Activated CD8-positive, alpha-beta memory T cell treated with anti-CD3 and anti-CD28 coated beads, Interleukin-2, amount 50 U/mL, for 24 hours (primary cell): Measurements from ENCODE around the gene TMBIM1.

Experiments
- DNase-seq: peaks from one replicate; pipeline ENCODE4 v3.0.0-alpha.2; 2020; ENCODE audit errors: extremely low read depth

The TMBIM1 gene

DNA sequence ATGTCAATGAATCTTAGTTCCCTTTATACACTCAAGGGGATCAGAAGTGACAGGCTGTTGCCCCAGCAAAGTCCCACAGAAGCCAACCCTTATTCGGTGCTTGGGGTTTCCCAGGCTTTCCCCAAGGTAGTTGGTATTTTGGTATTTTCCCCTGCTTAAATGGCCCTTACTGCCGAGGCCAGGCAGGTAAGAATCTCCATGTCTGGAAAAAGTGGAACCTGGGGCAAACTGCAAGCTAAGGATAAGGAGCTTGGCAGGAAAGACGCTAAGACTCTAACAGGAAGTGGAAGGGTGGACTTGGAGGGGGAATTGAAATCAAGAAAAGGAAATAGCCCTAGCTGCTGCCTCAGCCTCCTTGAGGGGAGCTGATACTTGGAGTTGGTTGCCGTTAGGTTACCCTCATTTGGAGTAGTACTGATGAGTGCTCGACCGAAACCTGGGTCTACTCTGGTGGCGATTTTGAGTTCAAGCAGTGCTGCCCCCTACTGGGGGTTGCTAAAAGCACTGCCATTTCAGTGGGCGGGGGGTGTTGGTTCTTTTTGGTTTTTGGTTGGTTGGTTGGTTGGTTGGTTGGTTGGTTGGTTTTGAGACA lies 34.8 kb downstream of the TMBIM1 start:
- peak; percentile 30 for DNase-seq

DNA sequence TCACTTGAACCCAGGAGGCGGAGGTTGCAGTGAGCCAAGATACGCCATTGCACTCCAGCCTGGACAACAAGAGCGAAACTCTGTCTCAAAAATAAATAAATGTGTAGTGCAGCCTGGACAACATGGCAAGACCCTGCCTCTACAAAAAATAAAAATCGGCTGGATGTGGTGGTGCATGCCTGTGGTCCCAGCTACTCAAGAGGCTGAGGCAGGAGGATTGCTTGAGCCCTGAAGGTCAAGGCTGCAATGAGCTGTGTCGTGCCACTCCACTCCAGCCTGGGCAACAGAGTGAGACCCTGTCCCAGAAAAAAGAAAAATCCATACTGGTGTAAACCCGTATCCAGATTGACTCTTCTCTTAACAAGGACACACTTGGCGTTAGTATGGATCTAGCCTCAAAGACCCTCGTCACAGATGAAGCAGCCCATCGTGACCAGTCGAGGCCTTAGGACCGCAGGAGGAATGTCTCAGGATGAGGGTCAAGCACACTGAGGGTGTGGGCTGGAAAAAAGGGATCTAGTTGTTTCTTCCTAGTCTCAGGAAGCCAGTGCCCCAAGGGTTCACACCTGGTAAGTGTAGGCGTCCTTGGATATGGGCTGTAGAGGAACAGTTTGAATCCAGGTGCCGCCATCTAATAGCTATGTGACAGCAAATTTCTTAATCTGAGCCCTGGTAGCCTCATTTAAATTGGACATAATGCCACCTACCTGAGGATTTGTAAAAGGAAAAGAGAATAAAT lies 35.5 kb downstream of the TMBIM1 start:
- DNase-seq = no peak

DNA sequence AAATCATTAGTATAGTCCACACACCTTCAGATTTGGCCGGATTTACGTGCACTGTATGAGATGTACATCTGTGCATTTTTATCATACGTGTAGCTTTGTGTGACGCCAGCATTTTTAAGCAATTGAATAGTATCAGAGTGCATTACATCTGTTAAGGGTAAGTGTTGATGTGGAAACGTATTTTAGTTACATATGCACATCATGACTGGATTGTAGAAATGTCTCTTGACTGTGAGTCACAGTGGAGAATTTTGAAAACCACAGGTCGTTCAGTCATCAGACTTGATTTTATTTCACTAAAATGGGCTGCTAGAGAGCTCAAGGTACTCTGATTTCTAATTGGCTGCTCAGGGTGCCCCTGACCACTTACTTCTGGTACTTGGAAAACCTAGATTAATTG lies 36.9 kb downstream of the TMBIM1 start:
- DNase-seq = no peak

DNA sequence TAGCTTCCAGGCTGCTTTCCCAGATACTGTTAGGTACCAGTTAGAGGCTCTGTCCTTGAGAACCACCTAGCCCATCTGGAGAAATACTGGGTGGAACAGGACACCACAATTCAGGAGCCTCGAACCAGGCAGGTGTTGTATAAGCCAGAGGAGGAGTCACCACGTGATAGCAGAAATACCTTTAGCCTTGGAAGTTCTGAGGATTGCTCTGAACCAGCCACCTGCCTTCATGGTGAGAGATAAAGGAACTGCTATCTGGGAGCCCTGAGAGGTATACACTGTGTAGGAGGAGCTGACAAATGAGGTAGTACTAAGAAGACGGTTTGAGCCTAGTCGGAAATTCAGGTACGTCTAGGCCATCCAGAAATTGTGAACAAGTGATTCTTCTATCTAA lies 39.1 kb downstream of the TMBIM1 start:
- DNase-seq = no peak

DNA sequence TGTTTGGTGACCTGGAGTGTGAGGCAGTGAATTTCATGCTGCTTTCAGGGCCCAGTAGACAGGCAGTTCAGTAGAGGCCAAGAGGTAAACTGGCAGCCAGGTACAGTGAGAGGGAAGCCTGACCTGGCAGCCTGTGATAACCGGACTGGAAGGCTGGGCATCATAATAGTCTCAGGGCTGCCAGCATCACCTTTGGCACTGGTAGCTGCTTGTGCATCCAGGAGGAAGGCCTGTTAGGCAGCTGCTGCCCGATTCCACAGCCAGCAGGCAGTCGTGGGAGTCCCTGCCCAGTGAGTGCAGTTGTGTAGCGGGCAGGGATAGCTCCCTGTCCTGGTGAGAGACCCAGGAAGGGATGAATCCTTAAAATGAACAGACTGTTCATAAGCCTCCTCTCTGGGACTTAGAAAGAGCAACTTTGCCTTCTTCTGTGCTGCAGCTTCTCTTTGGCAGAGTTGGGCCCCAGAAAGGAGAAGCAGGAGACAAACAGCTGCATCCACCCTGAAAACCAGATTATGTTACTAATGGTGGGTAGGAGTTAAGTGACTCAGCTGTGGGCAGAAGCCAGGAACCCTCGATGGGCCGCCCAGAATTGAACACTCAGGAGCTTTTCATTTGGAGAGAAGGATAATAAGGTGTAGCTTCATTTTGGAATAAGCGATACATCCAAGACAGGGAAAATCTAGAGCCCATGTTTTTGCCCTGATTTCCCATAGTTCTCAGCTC lies 39.6 kb downstream of the TMBIM1 start:
- DNase-seq = no peak

DNA sequence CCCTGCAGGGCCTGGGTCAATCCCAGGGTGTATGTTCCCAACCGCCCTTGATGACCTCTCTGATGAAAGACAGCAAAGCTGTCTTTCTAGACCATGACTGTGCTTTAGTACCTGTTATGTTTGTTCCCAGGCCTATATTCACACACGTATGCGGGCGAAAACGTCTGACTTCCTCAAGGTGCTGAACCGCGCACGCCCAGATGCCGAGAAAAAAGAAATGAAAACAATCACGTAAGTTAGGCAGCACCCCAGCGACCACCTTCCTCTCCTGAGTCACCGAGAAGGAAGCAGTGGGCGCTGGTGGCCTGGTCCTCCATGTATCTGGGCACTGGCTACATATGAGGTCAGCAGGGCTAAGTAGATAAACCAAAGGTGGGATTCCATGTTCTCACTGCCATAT lies 42.6 kb downstream of the TMBIM1 start:
- DNase-seq = no peak

DNA sequence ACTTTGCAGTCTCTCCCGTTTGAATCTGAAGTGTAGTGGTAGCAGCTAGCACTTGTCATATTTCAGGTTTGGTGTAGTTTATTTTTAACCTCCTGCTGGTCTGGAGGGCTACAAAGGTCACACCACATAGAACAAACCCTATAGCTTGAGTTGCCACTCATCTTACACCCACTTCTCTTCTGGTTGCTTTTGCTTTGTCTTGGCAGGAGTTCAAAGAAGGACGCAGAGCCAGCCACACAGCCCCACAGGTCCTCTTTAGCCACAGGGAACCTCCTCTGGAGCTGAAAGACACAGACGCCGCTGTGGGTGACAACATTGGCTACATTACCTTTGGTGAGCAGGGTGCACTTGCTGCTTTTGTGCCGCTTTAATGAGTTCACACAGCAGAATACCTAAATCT lies 47.1 kb downstream of the TMBIM1 start:
- no peak for DNase-seq

DNA sequence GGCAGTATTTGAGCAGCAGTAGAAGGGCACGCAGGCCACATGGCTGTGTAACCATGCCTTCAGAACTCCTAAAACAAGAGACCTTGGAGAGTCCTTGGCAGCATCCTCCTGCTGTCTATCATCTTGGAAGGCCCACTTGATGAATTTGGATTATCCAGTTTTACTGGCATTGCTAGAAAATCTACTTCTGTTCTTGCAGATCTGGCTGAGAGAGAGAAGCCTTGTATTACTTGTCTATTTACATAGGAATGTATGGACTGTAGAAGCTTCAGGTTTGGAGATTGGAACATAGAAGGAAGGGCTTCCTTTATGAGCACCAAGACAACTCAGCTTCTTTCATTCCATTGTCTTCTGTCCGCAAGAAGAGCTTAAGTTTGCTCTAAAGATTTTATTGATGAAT lies 47.6 kb downstream of the TMBIM1 start:
- no peak for DNase-seq

DNA sequence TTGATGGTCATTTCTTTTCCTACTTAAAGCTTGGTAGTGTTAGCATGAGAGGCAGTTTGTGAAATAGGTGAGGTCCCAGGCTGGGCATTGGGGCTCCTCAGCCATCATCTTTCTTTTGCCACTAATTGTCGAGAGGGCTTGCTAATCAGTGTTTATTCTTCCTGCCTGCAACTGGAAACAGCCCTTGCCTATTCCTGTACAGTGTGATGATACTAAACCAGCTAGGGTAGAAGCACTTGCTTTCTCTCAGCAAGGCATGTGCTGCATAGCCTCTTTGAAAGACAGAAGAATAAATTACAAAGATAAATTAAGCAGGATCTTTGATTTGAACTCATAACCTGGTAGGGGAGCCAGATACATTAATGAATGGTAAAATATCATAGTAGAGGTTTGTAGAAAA lies 48.1 kb downstream of the TMBIM1 start:
- DNase-seq = no peak

DNA sequence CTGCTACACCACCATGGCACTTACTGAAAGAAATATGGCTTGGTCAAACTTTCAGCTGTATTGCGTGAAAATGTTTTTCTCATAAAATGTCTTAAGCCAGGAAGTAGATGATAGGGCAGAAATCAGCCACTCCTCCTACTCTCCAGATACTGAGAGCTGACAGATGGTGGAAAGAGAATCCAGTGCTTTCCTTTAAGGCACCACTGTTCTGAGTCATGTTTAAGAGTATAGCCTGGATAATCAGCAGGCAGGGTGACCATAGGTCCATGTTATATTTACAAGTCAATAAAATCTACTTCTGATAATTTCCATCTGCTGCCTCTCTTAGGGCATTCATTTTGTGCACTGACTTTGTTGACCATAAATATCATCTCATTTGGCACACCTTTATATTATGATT lies 53.4 kb downstream of the TMBIM1 start:
- DNase-seq = no peak

DNA sequence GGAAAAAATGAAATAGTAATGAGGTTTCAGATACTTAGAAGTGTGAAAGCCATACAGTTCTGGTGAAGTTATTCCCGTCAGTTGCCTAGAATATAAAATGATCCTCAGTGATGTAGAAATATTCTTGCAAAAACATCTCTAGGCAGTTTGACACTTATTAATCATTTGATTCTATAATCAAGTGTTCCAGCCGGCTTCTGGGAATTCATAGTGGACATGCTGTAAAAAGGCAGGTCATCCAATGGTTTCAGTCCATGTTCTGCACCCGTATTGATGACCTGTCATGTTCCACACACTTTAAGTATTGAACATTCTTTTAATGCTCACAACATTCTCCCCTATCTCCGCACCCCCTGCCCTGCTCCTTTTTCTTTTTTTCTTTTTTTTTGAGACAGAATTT lies 55.5 kb downstream of the TMBIM1 start:
- no peak for DNase-seq

DNA sequence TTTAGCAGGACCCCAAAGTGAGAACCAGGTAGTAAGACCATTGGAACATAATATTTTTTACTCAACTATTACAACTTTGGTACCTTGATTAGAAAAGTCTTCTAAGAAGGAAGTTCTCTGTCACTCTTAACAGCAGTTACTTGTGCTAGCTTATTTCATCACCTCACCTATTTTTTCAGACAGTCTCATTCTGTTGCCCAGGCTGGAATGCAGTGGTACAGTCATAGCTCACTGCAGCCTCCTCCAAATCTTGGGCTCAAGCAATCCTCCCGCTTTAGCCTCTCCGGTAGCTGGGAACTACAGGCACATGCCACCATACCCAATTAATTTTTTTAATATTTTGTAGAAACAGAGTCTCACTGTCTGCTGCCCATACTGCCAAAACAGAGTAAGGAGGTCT lies 57.3 kb downstream of the TMBIM1 start:
- DNase-seq = no peak

DNA sequence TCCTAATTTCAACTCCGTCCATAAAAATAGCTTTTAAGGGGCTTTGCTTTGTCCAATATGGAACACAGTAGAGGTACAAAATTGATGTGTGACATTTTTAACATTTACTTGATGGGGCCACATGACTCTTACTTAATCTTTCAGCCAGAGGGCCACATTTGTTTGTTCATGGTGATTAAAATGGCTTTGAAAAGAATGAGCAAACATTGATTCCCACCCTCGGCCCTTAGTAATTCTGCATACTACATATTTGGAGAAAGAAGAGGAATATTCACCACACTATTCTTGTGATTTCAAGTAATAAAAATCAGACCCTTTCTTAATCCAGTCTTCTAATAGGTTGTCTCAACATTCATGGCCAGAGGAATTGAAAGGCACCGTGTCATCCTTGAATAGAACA lies 57.8 kb downstream of the TMBIM1 start:
- DNase-seq = no peak

DNA sequence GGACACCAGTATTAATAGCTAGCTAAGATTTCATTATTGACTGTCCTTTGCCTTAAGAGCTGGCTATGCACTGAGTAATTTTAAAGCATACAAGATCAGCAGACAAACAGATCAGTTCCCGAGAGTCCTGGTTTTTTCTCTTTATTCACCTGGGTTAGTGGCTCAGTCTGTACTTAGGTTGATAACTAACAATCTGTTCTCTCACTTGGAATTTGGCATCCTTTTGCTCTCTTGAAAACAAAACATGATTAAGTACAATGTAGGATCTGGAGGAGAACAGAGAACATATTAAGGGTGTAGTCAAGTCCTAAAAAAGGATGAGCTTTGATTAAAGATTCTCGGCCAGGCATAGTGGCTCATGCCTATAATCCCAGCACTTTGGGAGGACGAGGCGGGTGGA lies 58.8 kb downstream of the TMBIM1 start:
- DNase-seq = no peak

DNA sequence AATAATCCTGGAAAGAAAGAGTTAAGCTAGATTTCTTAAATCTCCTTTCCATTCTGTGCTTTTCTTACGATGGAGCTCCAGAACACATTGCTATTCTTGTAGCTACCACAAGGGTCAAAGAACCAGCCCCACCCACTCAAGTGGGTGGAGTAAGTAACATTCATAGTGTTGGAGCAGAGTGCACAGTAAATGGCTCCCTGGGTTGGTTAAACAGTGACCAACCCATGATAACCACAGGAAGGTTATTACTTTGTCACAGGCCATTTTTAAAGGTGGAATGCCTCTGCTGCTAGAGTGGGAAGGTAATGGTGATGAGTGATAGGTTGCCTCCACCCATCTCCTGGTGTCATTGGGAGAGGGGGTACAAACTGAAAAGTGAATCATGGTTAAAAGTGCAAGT lies 61.4 kb downstream of the TMBIM1 start:
- no peak for DNase-seq

DNA sequence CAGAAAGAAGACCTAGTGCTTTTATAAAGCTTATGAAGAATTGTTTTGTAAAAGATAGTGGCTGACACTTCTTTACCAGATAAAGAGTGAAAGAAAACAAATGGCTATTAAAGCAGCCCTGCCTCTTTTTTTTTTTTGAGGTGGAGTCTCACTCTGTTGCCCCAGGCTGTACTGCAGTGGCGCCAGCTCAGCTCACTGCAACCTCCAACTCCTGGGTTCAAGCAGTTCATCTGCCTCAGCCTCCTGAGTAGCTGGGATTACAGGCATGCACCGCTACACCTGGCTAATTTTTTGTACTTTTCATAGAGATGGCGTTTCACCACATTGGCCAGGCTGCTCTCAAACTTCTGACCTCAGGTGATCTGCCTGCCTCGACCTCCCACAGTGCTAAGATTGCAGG lies 62.5 kb downstream of the TMBIM1 start:
- DNase-seq = no peak

DNA sequence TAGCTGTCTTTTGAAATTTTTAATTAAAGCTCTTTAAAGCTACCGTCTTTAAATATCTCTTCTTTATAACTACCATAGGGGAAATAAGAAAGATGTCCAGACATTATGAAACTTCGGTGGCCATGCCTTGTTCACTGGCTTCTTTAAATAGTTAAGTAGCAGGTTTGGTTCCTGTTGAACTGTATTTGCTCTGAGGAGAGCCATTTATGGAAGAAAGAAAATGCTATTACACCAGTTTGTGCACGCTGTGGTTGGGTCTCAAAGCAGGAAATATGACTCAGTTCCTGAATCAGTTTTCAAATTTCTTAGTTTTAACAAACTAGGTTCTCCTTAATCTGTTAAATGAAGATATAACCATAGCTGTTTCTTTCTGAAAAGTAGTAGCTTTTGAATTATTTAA lies 63.1 kb downstream of the TMBIM1 start:
- DNase-seq = no peak

DNA sequence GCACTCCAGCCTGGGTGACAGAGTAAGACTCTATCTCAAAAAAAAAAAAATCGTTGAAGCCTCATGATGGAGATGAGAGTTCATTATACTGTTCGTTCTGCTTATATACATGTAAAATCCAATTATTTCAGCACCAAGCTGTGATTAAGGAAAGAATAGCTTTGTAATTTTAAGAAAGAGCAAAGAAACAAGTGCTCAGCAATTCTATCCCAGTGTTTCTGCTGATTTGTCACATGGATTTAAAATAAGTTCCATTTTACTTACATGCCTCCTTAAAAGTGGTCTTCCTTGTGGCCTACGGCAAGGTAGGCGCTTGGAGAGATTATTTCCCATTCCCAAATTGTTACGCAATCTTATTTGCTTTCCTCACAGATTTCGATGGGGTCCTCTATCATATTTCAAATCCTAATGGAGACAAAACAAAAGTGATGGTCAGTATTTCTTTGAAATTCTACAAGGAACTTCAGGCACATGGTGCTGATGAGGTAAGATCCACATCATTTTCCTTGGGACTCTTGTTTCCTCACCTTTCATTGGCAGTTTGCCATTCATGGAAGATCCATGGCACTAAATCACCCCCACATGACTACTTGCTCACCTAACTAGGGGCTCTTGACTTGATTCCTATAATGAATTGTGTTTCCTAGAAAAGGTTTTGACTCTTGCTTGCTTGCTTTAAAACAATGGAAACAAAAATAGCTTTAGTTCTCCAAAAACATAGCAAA lies 63.8 kb downstream of the TMBIM1 start:
- DNase-seq = no peak

DNA sequence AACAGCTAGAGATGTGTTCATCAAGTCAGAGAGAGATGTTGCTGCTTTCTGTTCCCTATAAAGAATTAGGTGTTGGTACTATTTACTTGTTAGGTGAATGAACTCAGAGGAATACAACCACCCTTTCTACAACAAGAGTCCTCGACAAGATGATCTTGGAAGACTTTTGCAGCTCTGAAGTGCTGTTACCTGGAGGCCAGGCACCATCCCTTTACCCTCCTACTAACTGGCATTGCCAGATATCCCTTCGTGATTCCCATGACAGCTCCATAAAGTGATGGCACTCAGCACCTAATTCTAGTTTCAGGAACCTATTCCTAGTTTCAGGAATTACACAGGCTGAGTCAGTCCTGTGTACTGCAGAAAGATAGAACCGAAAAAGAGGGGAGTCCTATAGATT lies 65.4 kb downstream of the TMBIM1 start:
- DNase-seq = no peak
